ENCODE data around the gene INTU.
"Not testable (repeated sequence)": the region's sequence is repeated elsewhere in the genome, so short reads cannot be mapped to it uniquely, and the experiment has no call there.

INTU gene

GRCh38 chr4:127632420-127633403 is at the start of gene INTU:
Gene INTU, plus strand, starts transcription at chr4:127632957. Its CDS starts 78 bp downstream, at chr4:127633035.
- DNase-seq, result peak; percentile 57

- DNase-seq, result not testable (repeated sequence)
Observed at GRCh38 chr4:127586496-127586895, 46.3 kb upstream of the INTU start.

GRCh38 chr4:127586922-127587571 is 45.7 kb upstream of the INTU start:
- no peak for DNase-seq

- not testable (repeated sequence) for DNase-seq
Observed at GRCh38 chr4:127589153-127589552, 43.6 kb upstream of the INTU start.

- DNase-seq, result no peak
Observed at GRCh38 chr4:127598656-127599055, 34.1 kb upstream of the INTU start.

GRCh38 chr4:127601029-127601428 is 31.7 kb upstream of the INTU start:
- no peak for DNase-seq

- no peak for DNase-seq
Observed at GRCh38 chr4:127604949-127605709, 27.6 kb upstream of the INTU start.

GRCh38 chr4:127606823-127607222 is 25.9 kb upstream of the INTU start:
- DNase-seq, result no peak

- no peak for DNase-seq
Observed at GRCh38 chr4:127609484-127609883, 23.3 kb upstream of the INTU start.

- no peak for DNase-seq
Observed at GRCh38 chr4:127610488-127610887, 22.3 kb upstream of the INTU start.

- no peak for DNase-seq
Observed at GRCh38 chr4:127616898-127617297, 15.9 kb upstream of the INTU start.

GRCh38 chr4:127618427-127618826 is 14.3 kb upstream of the INTU start:
- no peak for DNase-seq

GRCh38 chr4:127622621-127622920 is 10.2 kb upstream of the INTU start:
- DNase-seq, result no peak

GRCh38 chr4:127622921-127623796 is 9.6 kb upstream of the INTU start:
- peak; percentile 54 for DNase-seq

- DNase-seq, result no peak
Observed at GRCh38 chr4:127623797-127624083, 9.0 kb upstream of the INTU start.

- DNase-seq, result no peak
Observed at GRCh38 chr4:127624173-127624572, 8.6 kb upstream of the INTU start.

GRCh38 chr4:127629371-127629770 is 3.4 kb upstream of the INTU start:
- DNase-seq, result no peak

- no peak for DNase-seq
Observed at GRCh38 chr4:127630152-127630551, 2.6 kb upstream of the INTU start.

GRCh38 chr4:127631420-127631819 is 1.3 kb upstream of the INTU start:
- no peak for DNase-seq

GRCh38 chr4:127634181-127634580 is 1.4 kb downstream of the INTU start:
- DNase-seq, result no peak

GRCh38 chr4:127641524-127641923 is 8.8 kb downstream of the INTU start:
- DNase-seq, result no peak

- DNase-seq, result no peak
Observed at GRCh38 chr4:127642169-127642568, 9.4 kb downstream of the INTU start.

GRCh38 chr4:127643791-127644190 is 11.0 kb downstream of the INTU start:
- DNase-seq, result no peak
